A549 (cell line): ENCODE data around the gene FAM107B. TPM values are rescaled to one million over a fixed set of nuclear protein-coding genes. Genes with fewer than 3 reads are reported as not detected.

Experiments
- ATAC-seq, 2 experiments: fragments of 200-7000 bp in 1 of 2; fragments of >200 bp in 1 of 2; cut with Nextera tagmentation in 1 of 2; cut with Tn5 transposase in 1 of 2; 3 replicates each; pipeline versions ENCODE4 v1.8.0 to v1.9.1; 2018 to 2020; ENCODE audit warnings: mild to moderate bottlenecking in 1 of 2, moderate library complexity in 1 of 2
- CTCF ChIA-PET: fragments of 300-600 bp; sonication (Branson Sonifier 250); formaldehyde crosslinking; extraction: SDS; loops from one replicate; lab custom pipeline; 2021; ENCODE audit warnings: antibody characterized with exemption, inconsistent platforms; lab: Yijun Ruan, JAX
- POLR2A ChIA-PET: fragments of 350-600 bp; formaldehyde crosslinking; extraction: SDS; loops from one replicate; lab custom pipeline; 2021; ENCODE audit warnings: antibody characterized with exemption, inconsistent platforms; lab: Yijun Ruan, JAX
- DNase-seq, 2 experiments: peaks; one replicate each; pipeline versions ENCODE4 v3.0.0 to v3.0.0-alpha.2; 2011 to 2016; ENCODE audit warnings: low read depth in 1 of 2, low spot score in 1 of 2
- FAIRE-seq: peaks from 2 replicates; lab custom pipeline; 2011; peaks lifted over from hg19 to GRCh38; lab: Jason Lieb, UNC
- H3K27ac ChIP-seq, 2 experiments: fragments of >200 bp; sonication (Bioruptor Twin); formaldehyde crosslinking; 3 replicates each; pipeline ENCODE4 v1.5.1; 2016 to 2017
- H3K4me1 ChIP-seq: fragments of >200 bp; sonication (Bioruptor Twin); formaldehyde crosslinking; 3 replicates; pipeline ENCODE4 v1.6.1; 2016
- H3K4me2 ChIP-seq: fragments of >200 bp; sonication (Bioruptor Twin); formaldehyde crosslinking; 3 replicates; pipeline ENCODE4 v1.6.1; 2016
- H3K4me3 ChIP-seq: fragments of >200 bp; sonication (Bioruptor Twin); formaldehyde crosslinking; 3 replicates; pipeline ENCODE4 v1.5.1; 2016
- H3K9me3 ChIP-seq: fragments of >200 bp; sonication (Bioruptor Twin); formaldehyde crosslinking; 3 replicates; pipeline ENCODE4 v1.6.1; 2016
- CBX2 ChIP-seq: fragments of 200-600 bp; sonication (generic); IDR thresholded peaks from 2 replicates; pipeline ENCODE4 v1.6.1; 2016; ENCODE audit warnings: low read depth, mild to moderate bottlenecking, borderline replicate concordance
- CBX8 ChIP-seq: fragments of 200-600 bp; sonication (generic); IDR thresholded peaks from 2 replicates; pipeline ENCODE4 v1.6.1; 2016
- CEBPB ChIP-seq, 2 experiments: fragments of >200 bp in 1 of 2; sonication (Bioruptor Twin) in 1 of 2; formaldehyde crosslinking in 1 of 2; IDR thresholded peaks; 2 replicates each; pipeline ENCODE4 v1.6.1; 2012 to 2016
- CHD2 ChIP-seq: fragments of 150-350 bp; IDR thresholded peaks from 2 replicates; pipeline ENCODE4 v1.6.1; 2014; ENCODE audit warnings: low read length; ENCODE audit not compliant: partially characterized antibody
- CHD4 ChIP-seq: fragments of 200-600 bp; sonication (generic); IDR thresholded peaks from 2 replicates; pipeline ENCODE4 v1.6.1; 2016; ENCODE audit warnings: antibody characterized with exemption, mild to moderate bottlenecking, borderline replicate concordance
- CTCF ChIP-seq: fragments of >200 bp; sonication (Bioruptor Twin); formaldehyde crosslinking; IDR thresholded peaks from 3 replicates; pipeline ENCODE4 v1.5.1; 2016
- E2F6 ChIP-seq: IDR thresholded peaks from 2 replicates; pipeline ENCODE4 v1.6.1; 2012; ENCODE audit warnings: low read depth, borderline replicate concordance
- EHF ChIP-seq: fragments of 250-450 bp; sonication (Bioruptor Pico); IDR thresholded peaks from 2 replicates; pipeline ENCODE4 v1.5.0; 2020; ENCODE audit warnings: mild to moderate bottlenecking
- ELK1 ChIP-seq: fragments of 150-350 bp; IDR thresholded peaks from 2 replicates; pipeline ENCODE4 v1.6.1; 2014; ENCODE audit warnings: low read depth, mild to moderate bottlenecking, low read length
- FOSB ChIP-seq: fragments of 250-450 bp; sonication (Bioruptor Pico); IDR thresholded peaks from 2 replicates; pipeline ENCODE4 v1.5.0; 2020; ENCODE audit warnings: mild to moderate bottlenecking, moderate library complexity
- FOSL2 ChIP-seq, 2 experiments: fragments of 450-650 bp in 1 of 2; fragments of >200 bp in 1 of 2; sonication (Bioruptor Twin) in 1 of 2; formaldehyde crosslinking; IDR thresholded peaks; 2 replicates each; pipeline versions ENCODE4 v1.5.0 to v1.6.1; 2016 to 2020; ENCODE audit warnings: mild to moderate bottlenecking in 1 of 2, moderate library complexity in 1 of 2
- GATA3 ChIP-seq: IDR thresholded peaks from 2 replicates; pipeline ENCODE4 v1.6.1; 2012; ENCODE audit warnings: borderline replicate concordance
- HDAC2 ChIP-seq: fragments of 200-600 bp; sonication (generic); IDR thresholded peaks from 2 replicates; pipeline ENCODE4 v1.6.1; 2016
- HEYL ChIP-seq: fragments of 250-450 bp; sonication (Bioruptor Pico); IDR thresholded peaks from 2 replicates; pipeline ENCODE4 v1.8.0; 2021; ENCODE audit warnings: mild to moderate bottlenecking, moderate library complexity
- HMGXB4 ChIP-seq: fragments of 250-450 bp; sonication (Bioruptor Pico); IDR thresholded peaks from 2 replicates; pipeline ENCODE4 v1.5.0; 2021; ENCODE audit warnings: mild to moderate bottlenecking, moderate library complexity, borderline replicate concordance
- HOXB5 ChIP-seq: fragments of 250-450 bp; sonication (Bioruptor Pico); IDR thresholded peaks from 2 replicates; pipeline ENCODE4 v1.5.0; 2020; ENCODE audit warnings: mild to moderate bottlenecking, moderate library complexity
- MAFK ChIP-seq: fragments of 450-650 bp; IDR thresholded peaks from 2 replicates; pipeline ENCODE4 v1.6.1; 2014; ENCODE audit not compliant: partially characterized antibody
- NFE2L2 ChIP-seq: fragments of 150-350 bp; conservative IDR thresholded peaks from 2 replicates; pipeline ENCODE4 v1.6.1; 2014; ENCODE audit warnings: low read length
- NPAS2 ChIP-seq: fragments of 250-450 bp; sonication (Bioruptor Pico); IDR thresholded peaks from 2 replicates; pipeline ENCODE4 v1.8.0; 2022; ENCODE audit warnings: mild to moderate bottlenecking, moderate library complexity, borderline replicate concordance
- POLR2A ChIP-seq: IDR thresholded peaks from 2 replicates; pipeline ENCODE4 v1.6.1; 2012; ENCODE audit warnings: mild to moderate bottlenecking, low read length
- RARB ChIP-seq: fragments of 250-450 bp; sonication (Bioruptor Pico); IDR thresholded peaks from 2 replicates; pipeline ENCODE4 v1.8.0; 2021; ENCODE audit warnings: mild to moderate bottlenecking, moderate library complexity
- REST ChIP-seq: fragments of 200-600 bp; sonication (generic); IDR thresholded peaks from 2 replicates; pipeline ENCODE4 v1.6.1; 2016; ENCODE audit warnings: antibody characterized with exemption, mild to moderate bottlenecking, moderate library complexity
- RFX5 ChIP-seq: fragments of 450-650 bp; IDR thresholded peaks from 2 replicates; pipeline ENCODE4 v1.7.1; 2014; ENCODE audit warnings: antibody characterized with exemption, mild to moderate bottlenecking, moderate library complexity
- TP53 ChIP-seq: fragments of 250-450 bp; sonication (Bioruptor Pico); IDR thresholded peaks from 2 replicates; pipeline ENCODE4 v1.5.0; 2021; ENCODE audit warnings: mild to moderate bottlenecking, moderate library complexity
- ZFP36 ChIP-seq: fragments of 450-650 bp; IDR thresholded peaks from 2 replicates; pipeline ENCODE4 v1.6.1; 2014; ENCODE audit warnings: borderline replicate concordance; ENCODE audit not compliant: partially characterized antibody
- ZNF302 ChIP-seq: fragments of 250-450 bp; sonication (Bioruptor Pico); IDR thresholded peaks from 2 replicates; pipeline ENCODE4 v1.9.0; 2021; ENCODE audit warnings: inconsistent platforms, mild to moderate bottlenecking, moderate library complexity
- WGBS: methylation state at CpG from one replicate; pipeline ENCODE4 v1.1.6; 2017; ENCODE audit errors: missing lambda C conversion rate; 5-methylcytosine and 5-hydroxymethylcytosine counted together
- polyA plus RNA-seq, 4 experiments: library from polyadenylated mRNA; depleted of rRNA in 3 of 4; stranded (reverse); fragments of >200 nt; fragmentation: RNase III in 1 of 4; extraction: RNeasy Plus Mini Kit Qiagen cat#74134 plus additional on column Dnase treatment in 1 of 4; gene quantifications; 2 replicates in 3 of 4; 3 replicates in 1 of 4; pipeline ENCODE4 v1.2.3, GENCODE V29; 2011 to 2017

FAM107B gene
- polyA plus RNA-seq, 2 of the 4 experiments (the other 2 are of a cell fraction): 99.9 to 173 TPM

- Histone ChIP-seq H3K4me2 (no peak overlapping the region), H3K27ac (peak overlapping the region in 1 of 2 experiments; percentile 59; a peak in 3 of 6 replicates), H3K4me1 (no peaks in the 10 kb centered on the region), H3K4me3 (no peak overlapping the region), H3K9me3 (no peaks in the 10 kb centered on the region)
- FAIRE-seq (no peak), ATAC-seq (no peak), DNase-seq (no peak)
- TF ChIP-seq MAFK: no peak
- no peak for TF ChIP-seq ZFP36
- TF ChIP-seq HEYL (CRISPR knock-in tag): no peak
- TF ChIP-seq FOSL2 (IDR thresholded peaks at IDR 0.05): no peak
- TF ChIP-seq FOSL2 (CRISPR knock-in tag; IDR thresholded peaks at IDR 0.05): no peak
- no peak for TF ChIP-seq EHF (CRISPR knock-in tag)
- no peak for TF ChIP-seq HOXB5 (CRISPR knock-in tag)
- TF ChIP-seq NPAS2 (CRISPR knock-in tag): no peak
- TF ChIP-seq FOSB (CRISPR knock-in tag): no peak
- no peak for TF ChIP-seq HDAC2
- TF ChIP-seq ZNF302 (CRISPR knock-in tag): no peak
- TF ChIP-seq POLR2A: no peak
- no peak for TF ChIP-seq CBX8
- TF ChIP-seq CEBPB (IDR thresholded peaks at IDR 0.05): no peak
- TF ChIP-seq RFX5: no peak
- TF ChIP-seq TP53: no peak
- no peak for TF ChIP-seq CHD4
- TF ChIP-seq CBX2: no peak
- TF ChIP-seq GATA3: no peak
- TF ChIP-seq CTCF: no peak
- TF ChIP-seq E2F6: no peak
- WGBS: 86% methylated on average over 9 of the region's 9 CpGs
- ChIA-PET CTCF (interaction anchor here (1.0 kb wide), 1 partner anchor 20 kb away, joined by 3 read pairs; no protein-coding TSS in a partner anchor), POLR2A (interaction anchor here (0.5 kb wide), 1 partner anchor 287 kb away, joined by 5 read pairs; no protein-coding TSS in a partner anchor)
Measured at GRCh38 chr10:14810969-14811953, 36.6 kb upstream of the FAM107B start.

GRCh38 chr10:14806318-14806717, 31.6 kb upstream of the FAM107B start:
- no peak for FAIRE-seq
- DNase-seq: no peak
- WGBS: 62% methylated on average over 3 of the region's 3 CpGs
- Histone ChIP-seq H3K9me3 (no peaks in the 10 kb centered on the region), H3K4me1 (no peaks in the 10 kb centered on the region), H3K27ac (no peak overlapping the region), H3K4me3 (no peak overlapping the region), H3K4me2 (no peak overlapping the region)
- ATAC-seq: no peak
- ChIA-PET POLR2A (no interaction called here), CTCF (no interaction called here)
- TF ChIP-seq REST (no peak), CHD2 (no peak), CTCF (no peak), NFE2L2 (no peak), HMGXB4 (CRISPR knock-in tag) (no peak), ELK1 (no peak), NPAS2 (CRISPR knock-in tag) (no peak), RARB (CRISPR knock-in tag) (no peak)
